ENCODE data around the gene TBC1D9.
A peak's percentile ranks its signal among the peaks of the same experiment; 100 is the strongest.

The TBC1D9 gene

DNA sequence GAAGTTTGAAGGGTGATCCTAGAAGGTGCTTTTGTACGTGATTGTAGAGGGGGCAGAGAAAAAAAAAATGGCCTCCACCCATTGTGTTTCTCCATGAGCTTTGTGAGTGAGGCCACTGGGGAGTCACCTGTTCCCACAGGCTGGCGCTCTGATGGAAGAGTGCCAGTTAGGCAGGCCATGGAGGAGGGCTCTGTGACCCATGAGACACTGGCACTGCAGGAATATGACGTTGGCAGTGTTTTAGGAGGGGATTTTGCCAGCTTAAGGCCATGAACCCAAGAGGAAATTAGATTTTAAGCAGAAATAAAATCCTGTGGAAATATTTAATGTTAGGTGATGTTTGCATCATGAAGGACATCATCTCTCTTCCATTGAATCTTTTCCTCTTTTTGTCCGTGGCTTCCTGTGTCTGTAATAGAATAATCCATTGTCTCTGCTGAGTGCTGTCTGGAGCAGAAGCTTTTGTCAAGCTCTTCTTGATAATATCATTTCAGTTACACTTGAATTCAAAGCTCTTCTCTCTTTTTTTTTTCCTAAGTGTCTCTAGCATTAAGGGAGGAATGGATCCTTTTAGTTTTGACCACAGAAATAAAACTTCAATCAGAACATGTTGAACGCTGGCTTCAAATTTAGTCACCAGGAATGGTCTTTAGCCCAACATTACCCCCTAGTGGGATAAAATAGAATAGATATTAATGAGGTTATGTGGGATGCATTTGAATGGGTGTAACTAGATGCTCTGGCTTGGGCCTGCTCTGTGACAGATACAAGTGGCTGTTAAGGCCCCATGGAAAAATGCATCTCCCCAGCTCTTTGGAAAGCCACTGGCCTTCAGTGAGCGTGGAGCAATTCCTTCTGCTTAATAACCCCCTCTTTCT lies 146.4 kb downstream of the TBC1D9 start:
- peak; percentile 42 for DNase-seq

DNA sequence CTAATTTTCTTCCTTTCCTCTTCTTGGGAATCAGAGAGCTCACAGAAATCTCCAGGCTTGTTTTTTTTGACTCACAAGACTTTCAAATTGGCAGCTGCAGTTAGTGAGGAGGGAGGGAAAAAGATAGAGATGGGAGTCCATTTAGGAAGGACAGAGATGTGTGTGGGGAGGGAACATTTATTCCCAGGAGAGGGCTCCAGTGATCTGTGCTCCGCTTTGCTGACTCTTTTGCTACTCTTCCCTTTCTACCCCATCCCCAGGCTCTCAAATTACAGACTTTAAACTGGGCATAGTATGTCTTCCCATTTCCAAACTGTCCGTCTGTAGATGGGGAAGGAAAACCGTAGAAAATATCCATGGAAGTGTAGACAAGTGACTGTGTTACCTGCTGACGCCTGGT lies 148.3 kb downstream of the TBC1D9 start:
- no peak for DNase-seq

DNA sequence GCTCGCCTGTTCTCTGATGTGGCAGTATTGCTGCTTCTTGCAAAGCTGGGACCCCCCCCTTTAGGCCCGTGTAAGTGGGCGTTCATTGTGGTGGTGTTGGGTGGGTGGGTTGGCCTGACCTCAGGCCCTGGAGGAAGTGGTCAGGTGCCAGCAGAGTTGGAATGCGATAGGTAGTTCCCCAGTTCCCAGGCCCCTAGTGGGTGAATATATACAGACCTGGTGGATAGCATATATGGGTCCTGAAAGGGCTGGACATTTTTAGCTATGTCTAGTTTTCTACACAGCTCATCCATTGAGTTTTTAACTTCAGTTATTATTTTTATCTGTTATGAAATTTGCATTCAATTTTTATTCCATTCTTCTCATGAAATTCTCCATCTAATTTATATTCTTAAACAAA lies 151.6 kb downstream of the TBC1D9 start:
- DNase-seq = no peak

DNA sequence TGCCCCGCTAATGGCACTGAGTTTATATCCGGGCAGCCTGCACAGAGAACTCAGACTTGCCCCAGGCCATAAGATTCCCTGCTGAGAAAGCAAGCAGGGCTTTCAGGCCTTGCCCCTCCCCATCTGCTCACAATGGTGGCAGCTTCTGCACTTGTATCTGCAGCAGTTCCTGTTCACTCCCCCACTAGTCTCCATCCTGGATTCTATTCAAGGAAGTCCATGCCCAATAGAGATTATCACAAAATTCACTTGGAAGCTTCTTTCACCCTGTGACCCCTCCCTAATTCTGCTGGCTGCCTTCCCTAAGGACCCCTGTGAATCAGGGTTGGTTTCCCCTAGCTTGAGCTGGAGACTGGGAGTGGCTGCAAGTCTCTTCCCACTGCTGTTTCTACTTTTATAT lies 152.9 kb downstream of the TBC1D9 start:
- DNase-seq = no peak

DNA sequence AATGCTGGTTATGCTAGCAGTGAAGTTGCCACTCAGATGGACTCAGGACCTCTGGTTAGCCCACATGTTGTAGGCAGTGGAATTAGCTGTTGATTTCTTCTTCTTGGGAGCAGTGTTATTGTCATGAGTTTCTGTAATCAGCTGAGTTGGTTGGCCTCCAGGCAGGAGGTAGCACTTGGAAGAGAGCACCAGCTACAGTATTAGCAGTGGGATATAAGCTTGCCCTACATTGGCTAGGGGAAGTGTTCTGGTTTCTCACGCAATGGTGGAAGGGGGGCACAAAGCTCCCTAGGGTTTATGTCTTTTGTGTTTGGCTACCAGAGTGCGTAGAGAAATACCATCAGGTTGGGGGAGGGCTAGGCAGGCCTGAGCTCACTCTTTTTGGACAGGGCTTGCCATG lies 153.5 kb downstream of the TBC1D9 start:
- no peak for DNase-seq

DNA sequence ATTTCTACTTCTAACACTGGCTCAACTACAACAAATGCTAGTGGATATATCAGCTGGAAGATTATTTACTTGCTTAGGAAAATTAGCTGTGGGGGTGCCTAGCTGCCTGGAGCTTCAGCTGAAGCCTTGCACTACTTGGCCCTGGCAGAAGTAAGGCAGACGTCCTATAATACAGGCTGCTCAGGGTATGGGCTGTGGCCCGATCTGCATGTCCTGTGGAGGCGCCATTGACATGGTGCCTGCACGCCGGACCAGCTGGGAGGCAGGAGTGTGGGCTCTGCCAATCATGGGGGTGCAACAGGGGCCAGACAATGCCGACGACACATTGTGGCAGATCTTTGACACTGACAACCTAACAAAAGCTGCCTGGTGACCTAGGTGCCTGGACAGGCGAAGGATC lies 155.8 kb downstream of the TBC1D9 start:
- no peak for DNase-seq

DNA sequence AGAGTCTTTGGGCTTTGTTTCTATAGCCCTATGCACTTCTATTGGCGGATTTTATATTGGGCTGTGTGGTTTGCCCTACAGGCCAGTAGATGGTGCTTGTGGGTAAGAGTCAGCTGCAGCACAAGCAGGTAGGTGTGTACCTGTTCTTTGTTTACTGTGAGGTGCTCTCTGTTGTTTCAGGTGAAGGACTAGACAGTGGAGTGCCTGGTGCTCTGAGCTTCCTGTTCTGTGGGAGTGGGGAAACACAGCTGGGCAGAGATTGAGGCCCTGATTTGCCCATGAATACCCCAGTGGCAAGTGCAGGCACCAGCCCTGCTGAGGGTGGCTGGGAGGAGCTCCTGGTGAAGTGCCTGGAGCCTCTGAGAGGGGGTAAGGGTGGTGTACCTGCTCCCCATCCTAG lies 161.1 kb downstream of the TBC1D9 start:
- DNase-seq = no peak

DNA sequence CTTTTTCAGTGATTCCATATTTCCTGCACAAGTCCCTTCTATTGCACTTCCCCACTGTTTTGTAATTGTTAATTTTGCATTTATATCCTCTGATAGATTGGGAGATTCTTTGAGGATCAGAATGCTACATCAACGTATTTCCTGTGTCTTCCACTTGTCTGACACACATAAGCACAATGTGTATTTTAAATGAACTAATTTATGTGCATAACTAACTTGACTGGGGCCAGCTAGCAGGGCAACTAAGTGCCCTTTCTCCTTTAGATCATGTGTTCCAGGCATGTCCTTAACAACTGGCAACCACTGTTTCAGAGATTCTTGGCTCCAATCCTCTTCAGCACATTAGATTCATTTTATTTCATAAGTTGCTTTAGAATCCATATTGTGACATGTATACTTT lies 171.7 kb downstream of the TBC1D9 start:
- DNase-seq = no peak

DNA sequence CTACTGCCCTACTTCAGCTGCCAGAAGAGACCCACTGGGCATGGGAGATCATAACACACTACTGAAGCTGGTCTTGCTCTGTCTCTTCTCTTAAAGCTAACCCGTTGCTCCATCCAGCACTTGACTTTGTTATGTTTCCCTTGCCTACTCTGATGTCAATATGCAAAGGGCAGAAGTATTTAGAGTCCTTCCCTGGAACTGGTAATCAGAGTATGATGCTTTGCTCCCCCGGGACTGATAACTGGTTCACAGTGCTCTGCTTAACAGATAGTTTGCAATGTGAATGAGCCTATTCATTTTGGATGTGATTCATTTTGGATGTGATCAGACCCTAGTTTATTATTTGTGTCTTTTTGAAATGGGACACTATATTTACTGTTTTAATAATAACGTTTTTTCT lies 175.1 kb downstream of the TBC1D9 start:
- no peak for DNase-seq

DNA sequence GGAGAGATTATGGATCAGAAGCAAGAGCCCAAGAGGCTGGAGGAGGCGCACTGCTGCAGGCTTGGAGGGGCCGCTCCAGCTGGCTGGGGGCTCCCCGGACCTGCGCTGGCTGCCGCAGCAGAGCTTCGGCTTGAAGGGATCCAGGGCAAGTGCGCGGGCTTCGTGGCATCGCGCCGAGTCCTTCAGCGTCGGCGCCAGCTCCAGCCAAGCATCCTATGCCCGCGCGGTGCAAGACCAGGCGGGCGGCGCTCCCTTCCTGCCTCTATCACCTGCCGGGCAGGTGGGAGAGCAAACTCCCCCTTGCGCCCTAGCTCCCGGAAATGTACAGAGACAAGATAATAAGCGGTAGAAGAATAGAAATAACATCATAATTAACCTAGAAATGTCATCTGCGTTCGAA lies 176.9 kb downstream of the TBC1D9 start:
- no peak for DNase-seq

DNA sequence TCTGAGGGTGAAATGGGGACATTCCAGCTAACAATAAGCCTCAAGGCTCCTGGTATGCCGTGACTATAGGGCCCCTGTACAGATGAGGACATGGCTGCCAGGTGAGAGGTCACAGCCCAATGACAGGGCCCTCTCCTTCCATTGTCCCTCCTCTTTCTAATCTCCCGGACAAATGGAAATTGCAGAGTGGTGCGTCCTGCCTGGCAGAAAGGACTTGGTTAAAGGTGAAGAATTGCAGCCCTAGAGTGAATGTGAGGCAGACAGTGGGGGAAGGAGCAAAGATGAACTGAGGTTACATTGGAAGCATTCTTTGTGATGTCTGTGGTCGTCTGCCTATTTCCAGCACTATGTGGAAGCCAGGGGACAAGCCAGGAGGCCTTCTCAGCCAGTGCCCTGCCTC lies 180.7 kb downstream of the TBC1D9 start:
- DNase-seq = no peak

DNA sequence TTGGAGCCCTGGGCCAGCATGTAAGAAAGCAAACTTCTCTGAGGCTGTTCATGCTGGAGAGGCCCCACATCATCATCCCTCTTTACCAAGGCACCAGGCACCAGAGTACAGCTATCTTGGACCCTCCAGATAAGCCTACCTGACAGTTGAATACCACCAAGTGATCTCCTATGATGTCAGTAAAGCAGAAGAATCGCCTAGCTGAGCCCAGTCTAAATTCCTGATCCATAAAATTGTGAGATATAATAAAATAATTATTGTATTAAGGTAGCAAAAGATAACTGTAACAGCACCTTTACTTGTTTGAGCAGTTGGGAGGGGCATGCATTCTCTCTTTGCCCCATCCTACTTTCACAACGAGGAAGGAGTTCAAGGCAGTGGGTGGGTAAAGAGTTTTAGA lies 184.6 kb downstream of the TBC1D9 start:
- no peak for DNase-seq

Data from NCI-H2171 (cell line).